Renal cortex interstitium (tissue), 11 donors: ENCODE data around the gene ABI3BP. TPM values are rescaled to one million over a fixed set of nuclear protein-coding genes. Genes with fewer than 3 reads are reported as not detected.

Experiments
- DNase-seq, 11 donors: peaks; one replicate each; pipeline ENCODE4 v3.0.0-alpha.2; 2013; ENCODE audit warnings: low read depth in 9 of 11, low spot score in 4 of 11; ENCODE audit errors: extremely low read depth in 1 of 11
- polyA plus RNA-seq, 3 donors: library from polyadenylated mRNA; unstranded; fragments of 120-200 nt; gene quantifications; one replicate each; pipeline ENCODE4 v1.2.1, GENCODE V29; 2013; ENCODE audit not compliant: insufficient read length in 3 of 3

The ABI3BP gene
- polyA plus RNA-seq, 3 donors: 12.5 to 22.0 (median 16.3) TPM

GRCh38 chr3:100994187-100994586 is 966 bp upstream of the ABI3BP start:
- DNase-seq: no peak

DNA sequence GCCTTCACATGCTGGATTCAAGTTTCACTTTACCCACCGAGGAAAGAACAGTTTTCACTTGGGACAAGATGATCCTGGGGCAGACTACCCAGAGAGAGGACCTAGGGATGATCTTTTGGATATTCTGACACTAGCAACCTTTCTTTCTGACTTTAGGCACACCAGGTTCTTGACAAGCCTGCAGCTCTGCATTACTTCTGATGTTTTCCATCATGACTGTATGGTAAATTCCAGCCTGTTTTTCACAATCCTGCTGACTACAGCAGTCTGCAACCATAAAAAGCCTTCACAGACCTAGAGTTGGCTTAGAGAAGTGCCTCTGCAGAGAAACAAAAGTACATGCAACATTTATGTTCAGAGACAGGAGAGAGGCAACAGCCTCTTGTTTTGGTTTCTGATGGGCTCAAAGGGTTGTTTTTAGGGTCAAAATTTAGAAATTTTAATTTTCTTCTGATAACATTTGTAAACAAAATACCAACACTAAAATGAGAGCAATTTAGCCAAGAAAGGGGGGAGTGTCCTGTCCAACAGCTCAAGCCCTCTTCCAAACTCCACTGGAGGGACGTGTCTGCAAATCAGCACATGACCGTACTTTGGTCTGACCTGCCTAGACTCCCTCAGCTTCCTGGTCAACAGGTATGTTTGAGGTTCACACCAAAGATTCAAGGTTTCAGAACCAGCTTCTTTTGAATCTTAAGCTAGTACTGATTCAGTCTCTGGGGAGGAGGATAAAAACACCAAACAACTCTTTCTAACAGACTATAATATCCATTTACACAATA is 799 bp downstream of the ABI3BP start:
- peak in 3 of 11 donors; percentile 12 to 36 (median 21) for DNase-seq

GRCh38 chr3:100988080-100988479 is 5.1 kb downstream of the ABI3BP start:
- DNase-seq: no peak

DNA sequence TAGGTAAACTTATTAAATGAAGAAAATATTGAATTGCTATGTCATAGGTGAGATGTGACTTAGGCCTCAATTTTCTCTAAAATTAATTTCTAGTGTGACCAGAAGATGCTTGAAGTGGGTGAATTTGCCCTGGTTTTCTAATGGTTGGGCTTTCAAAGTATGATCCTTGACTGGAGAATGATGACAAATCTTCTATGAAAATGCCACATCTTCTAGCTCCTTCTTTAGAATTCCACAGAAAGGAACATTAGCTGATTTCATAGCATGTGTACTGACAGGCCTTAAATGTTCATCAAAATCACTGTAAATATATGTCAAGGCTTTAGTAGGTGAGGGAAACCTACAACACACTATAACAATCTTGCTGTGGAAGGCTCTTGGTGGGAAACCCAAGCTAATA is 8.9 kb downstream of the ABI3BP start:
- DNase-seq: no peak

DNA sequence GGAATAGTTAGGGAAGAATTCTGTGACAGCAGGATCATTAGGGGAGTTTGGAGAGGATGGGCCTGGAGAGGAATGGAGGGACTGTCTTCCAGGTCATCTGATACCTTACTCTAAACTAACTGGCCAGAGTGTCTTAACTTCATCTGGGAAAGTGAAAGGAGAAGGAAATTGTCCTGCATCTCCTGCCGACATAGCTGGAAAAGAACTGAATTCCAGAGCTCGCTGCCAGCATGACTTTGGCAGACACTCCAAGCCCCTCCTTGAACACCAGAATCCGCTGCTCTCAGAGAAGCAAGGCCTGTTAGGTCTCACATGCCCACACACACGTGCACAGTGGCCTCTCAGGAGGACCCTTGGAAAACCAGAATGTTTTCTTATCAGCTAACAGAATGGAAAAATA is 10.5 kb downstream of the ABI3BP start:
- DNase-seq: no peak

DNA sequence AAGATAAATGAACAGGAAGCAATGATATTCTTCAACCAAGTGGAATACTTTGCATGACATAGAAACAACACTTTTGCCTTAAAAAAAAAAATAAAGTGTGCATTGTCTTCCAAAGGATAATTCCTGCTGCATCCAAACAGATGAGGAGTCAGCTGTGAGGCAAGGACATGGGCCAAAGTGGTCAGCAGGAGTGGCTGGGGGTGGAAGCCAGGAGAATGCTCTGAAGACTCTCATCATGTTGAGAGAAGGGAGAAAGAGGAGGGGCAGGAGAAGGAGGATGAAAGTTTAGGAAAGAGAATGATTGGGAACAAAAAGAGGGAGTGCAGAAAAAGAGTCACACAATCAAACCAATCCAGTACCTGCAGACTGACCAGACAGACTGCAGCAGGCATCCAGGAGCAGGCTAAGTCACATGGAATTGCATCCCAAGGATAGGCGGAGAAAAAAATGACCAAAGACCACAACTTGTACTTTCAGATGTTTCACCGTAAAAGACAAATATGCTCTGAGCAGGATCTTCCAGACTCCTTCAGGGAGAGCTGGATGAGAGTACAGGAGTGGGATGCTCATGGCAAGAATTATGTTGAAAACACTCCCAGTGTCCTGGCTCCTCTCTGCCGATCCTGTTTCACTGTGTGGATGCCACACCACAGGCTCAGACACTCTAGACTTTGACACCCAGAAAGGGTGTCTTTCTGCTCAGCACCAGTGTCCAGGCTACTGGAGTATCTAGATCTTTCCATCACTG is 11.9 kb downstream of the ABI3BP start:
- no peak for DNase-seq

DNA sequence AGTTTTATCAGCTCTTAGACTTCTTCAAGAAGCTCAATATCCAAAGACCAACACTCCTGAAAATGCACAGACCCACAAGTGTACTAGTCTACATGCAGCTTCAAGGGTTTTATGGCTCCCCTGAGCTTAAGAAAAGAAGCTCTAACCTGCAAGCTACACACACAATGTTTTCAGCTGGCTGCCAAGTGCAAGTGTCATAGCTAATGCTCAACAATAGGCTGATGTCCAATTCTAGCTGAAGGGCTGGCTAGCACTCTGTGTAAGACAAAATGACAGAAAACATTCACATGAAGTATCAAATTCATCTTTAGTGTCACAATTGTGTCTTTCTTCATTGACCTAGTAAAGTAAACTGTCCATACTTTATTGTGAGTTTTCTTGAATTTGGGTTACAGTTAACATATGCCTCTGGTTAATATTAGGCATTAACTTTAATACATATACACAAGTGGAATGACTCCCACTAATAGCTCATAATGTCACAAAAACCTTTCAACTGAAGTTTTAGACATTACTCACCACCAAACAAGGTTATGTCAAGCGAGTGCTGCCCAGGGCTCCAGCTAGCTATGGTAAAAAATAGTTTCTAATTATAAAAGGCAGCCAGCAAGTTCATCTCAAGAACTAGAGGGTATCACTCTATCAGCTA is 15.1 kb downstream of the ABI3BP start:
- DNase-seq: no peak

GRCh38 chr3:100976611-100977010 is 16.6 kb downstream of the ABI3BP start:
- no peak for DNase-seq

GRCh38 chr3:100975714-100976113 is 17.5 kb downstream of the ABI3BP start:
- DNase-seq: no peak

- no peak for DNase-seq
These were observed 19.6 kb downstream of the ABI3BP start for GRCh38 chr3:100973594-100973993.

GRCh38 chr3:100972867-100973266 is 20.4 kb downstream of the ABI3BP start:
- DNase-seq: no peak

DNA sequence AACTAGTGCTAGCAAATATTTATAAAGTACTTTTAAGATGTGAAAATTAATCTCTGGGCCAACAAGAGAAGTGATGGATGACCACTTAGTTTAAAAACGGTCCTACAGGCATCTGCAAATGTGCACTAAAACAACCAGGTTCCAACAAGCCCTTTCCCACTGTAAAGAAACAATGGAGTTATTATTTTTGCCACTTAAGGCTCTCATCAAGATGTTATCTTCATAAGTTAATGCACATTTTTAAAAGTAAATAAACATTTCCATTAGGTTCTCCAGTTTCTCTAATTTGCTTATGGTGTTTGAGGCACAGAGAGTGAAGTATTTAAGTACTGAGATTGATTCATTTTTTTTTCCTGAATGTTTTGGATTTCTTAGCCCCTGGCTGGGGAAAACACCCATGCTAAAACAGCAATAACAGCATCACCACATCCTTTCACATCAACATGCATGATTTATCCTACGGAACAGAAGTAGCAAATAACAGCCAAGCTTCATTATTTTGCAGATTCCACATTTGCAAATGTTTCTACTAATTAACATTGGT is 20.8 kb downstream of the ABI3BP start:
- DNase-seq: no peak

GRCh38 chr3:100971798-100972197 is 21.4 kb downstream of the ABI3BP start:
- no peak for DNase-seq

GRCh38 chr3:100970477-100970990 is 22.7 kb downstream of the ABI3BP start:
- DNase-seq: no peak

DNA sequence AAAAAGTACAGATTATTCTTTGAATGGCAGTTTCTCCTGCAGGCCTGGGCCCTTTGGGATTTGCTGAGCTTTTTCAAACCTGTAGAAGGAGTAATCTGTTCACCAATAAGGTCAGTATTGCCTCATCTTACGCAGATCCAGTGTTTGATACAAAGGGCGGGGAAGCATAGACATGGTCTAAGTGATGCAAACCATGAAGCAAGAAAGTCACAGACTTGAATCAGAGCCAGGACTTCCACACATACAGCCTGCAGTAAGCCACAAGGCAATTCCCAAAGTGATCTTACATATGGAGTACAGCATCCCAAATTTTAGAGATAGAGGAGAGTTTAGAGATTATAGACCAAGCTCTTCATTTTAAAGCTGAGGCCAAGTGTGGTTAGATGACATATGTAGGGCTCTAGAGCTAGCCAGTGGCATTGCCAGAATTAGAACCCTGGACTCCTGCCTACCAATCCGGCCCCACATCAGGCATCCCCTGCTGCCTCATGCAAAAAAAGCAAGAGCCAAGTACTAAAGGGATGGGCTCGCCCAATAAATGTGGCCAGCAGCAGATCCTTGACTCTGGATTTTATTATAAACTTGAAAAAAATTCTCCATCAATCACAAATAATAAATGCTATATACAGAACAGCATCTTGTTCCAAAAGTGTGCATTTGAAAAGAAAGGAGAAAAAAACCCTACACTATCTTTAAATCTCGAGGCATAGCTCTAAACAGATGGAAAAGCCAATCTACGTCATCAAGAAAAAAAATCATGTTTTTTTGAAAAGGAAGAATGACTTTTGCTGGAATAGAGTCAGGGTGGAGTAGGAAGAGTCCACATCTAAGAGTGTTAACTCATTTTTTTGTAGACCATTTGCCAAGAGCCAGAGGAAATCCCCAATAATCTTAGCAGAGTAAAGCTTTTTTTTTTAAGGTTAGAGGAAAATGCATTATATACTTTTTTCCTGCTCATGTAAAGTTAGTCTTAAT is 24.0 kb downstream of the ABI3BP start:
- no peak for DNase-seq

DNA sequence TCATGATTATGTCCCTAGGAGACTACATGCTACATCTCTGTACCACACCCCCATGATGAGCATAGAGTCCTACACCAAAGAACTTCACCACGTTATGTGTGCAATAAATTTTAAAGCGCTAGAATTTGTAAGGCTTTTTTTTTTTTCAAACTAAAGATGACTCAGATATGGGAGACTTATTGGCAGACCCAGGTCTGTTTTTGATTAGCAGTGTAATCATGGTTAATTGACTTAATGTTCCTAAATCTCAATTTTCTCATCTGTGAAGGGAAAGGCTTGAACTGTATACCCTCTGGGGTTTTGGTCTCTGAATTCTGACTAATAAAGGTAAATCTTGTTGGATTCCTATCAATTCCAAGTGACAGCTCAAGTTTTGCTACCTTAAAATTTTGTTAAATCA is 26.4 kb downstream of the ABI3BP start:
- DNase-seq: no peak

DNA sequence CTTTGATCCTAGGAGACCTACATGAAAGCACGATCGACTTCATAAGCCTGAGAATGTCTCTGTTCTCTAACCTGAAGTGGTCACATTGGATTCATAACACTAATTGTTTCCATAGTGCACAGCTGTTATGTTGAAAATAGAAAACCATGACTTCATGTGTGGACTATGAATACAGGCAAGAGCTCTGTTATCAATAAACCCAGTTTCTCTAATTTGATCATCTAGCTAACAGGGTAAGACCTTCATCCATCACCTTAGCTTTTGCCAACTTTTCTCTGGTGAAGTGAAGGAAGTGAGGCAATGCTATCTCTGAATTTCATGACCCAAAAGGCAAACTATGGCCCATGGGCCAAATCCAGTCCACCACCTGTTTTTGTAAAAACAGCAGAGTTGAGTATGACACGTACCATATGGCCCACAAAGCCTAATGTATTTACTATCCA is 27.2 kb downstream of the ABI3BP start:
- DNase-seq: no peak

- no peak for DNase-seq
These were observed 30.2 kb downstream of the ABI3BP start for GRCh38 chr3:100963041-100963440.
